Neuronal stem cell (in vitro differentiated cells): ENCODE data around the gene RUVBL1.
A peak's percentile ranks its signal among the peaks of the same experiment; 100 is the strongest.

ENCODE experiments used
- DNase-seq: peaks from one replicate; pipeline ENCODE4 v3.0.0-alpha.2; 2013; ENCODE audit warnings: low spot score
- H2AFZ ChIP-seq: one replicate; pipeline ENCODE4 v1.6.1; 2013; ENCODE audit warnings: mild to moderate bottlenecking, low read length, inconsistent platforms
- H2AK5ac ChIP-seq: 2 replicates; pipeline ENCODE4 v1.6.1; 2013; ENCODE audit warnings: low read depth, mild to moderate bottlenecking, inconsistent platforms, low read length, moderate library complexity, mixed read lengths
- H2BK120ac ChIP-seq: 2 replicates; pipeline ENCODE4 v1.6.1; 2013; ENCODE audit warnings: low read depth, mild to moderate bottlenecking, inconsistent platforms, low read length, moderate library complexity, mixed read lengths
- H2BK12ac ChIP-seq: one replicate; pipeline ENCODE4 v1.6.1; 2013; ENCODE audit warnings: low read length, inconsistent platforms
- H2BK15ac ChIP-seq: 2 replicates; pipeline ENCODE4 v1.6.1; 2013; ENCODE audit warnings: mild to moderate bottlenecking, low read length, inconsistent platforms, mixed read lengths
- H2BK5ac ChIP-seq: one replicate; pipeline ENCODE4 v1.6.1; 2013; ENCODE audit warnings: inconsistent platforms, mild to moderate bottlenecking, low read length, moderate library complexity
- H3K14ac ChIP-seq: one replicate; pipeline ENCODE4 v1.6.1; 2013; ENCODE audit warnings: low read length, inconsistent platforms
- H3K18ac ChIP-seq: 2 replicates; pipeline ENCODE4 v1.6.1; 2013; ENCODE audit warnings: low read length, inconsistent platforms
- H3K23ac ChIP-seq: 2 replicates; pipeline ENCODE4 v1.6.1; 2013; ENCODE audit warnings: low read depth, mild to moderate bottlenecking, mixed read lengths, low read length, inconsistent platforms; ENCODE audit not compliant: poor library complexity
- H3K27ac ChIP-seq: replicated peaks from 3 replicates; pipeline ENCODE4 v1.5.1; 2013; ENCODE audit warnings: low read length, inconsistent platforms
- H3K27me3 ChIP-seq, 3 experiments: 2 replicates each; pipeline ENCODE4 v1.6.1; 2013; ENCODE audit warnings: low read length in 3 of 3, mild to moderate bottlenecking in 2 of 3, inconsistent platforms in 1 of 3, low read depth in 1 of 3, mixed read lengths in 1 of 3, moderate library complexity in 1 of 3; ENCODE audit not compliant: control insufficient read depth in 3 of 3, insufficient read depth in 3 of 3
- H3K36me3 ChIP-seq, 2 donors: replicated peaks in 1 of 2; 2 replicates each; pipeline ENCODE4 v1.6.1; 2013; ENCODE audit warnings: low read length in 2 of 2; ENCODE audit not compliant: control insufficient read depth in 2 of 2, insufficient read depth in 2 of 2
- H3K4ac ChIP-seq: 2 replicates; pipeline ENCODE4 v1.6.1; 2013; ENCODE audit warnings: inconsistent platforms, mild to moderate bottlenecking, low read length, moderate library complexity
- H3K4me1 ChIP-seq, 2 donors: 1 replicate in 1 of 2; 2 replicates in 1 of 2; pipeline ENCODE4 v1.6.1; 2013; ENCODE audit warnings: low read length in 2 of 2, low read depth in 1 of 2; ENCODE audit not compliant: control insufficient read depth in 2 of 2, insufficient read depth in 1 of 2
- H3K4me2 ChIP-seq: one replicate; pipeline ENCODE4 v1.6.1; 2013; ENCODE audit warnings: mild to moderate bottlenecking, low read length, inconsistent platforms; ENCODE audit not compliant: insufficient read depth, poor library complexity, severe bottlenecking
- H3K4me3 ChIP-seq, 2 donors: 2 replicates each; pipeline ENCODE4 v1.5.1; 2013; ENCODE audit warnings: low read length in 2 of 2, mild to moderate bottlenecking in 2 of 2, inconsistent platforms in 1 of 2, moderate library complexity in 1 of 2
- H3K79me1 ChIP-seq: one replicate; pipeline ENCODE4 v1.6.1; 2013; ENCODE audit warnings: low read depth, mild to moderate bottlenecking, inconsistent platforms, low read length, moderate library complexity
- H3K9ac ChIP-seq: one replicate; pipeline ENCODE4 v1.6.1; 2013; ENCODE audit warnings: mild to moderate bottlenecking, low read depth, low read length, inconsistent platforms; ENCODE audit not compliant: poor library complexity
- H3K9me3 ChIP-seq, 2 donors: replicated peaks in 1 of 2; 2 replicates each; pipeline versions ENCODE3 to v1.6.1; 2013; ENCODE audit warnings: low read length in 2 of 2, mild to moderate bottlenecking in 2 of 2, inconsistent platforms in 1 of 2, low read depth in 1 of 2, mixed read lengths in 1 of 2, moderate library complexity in 1 of 2; ENCODE audit not compliant: control insufficient read depth in 2 of 2, insufficient read depth in 1 of 2
- H4K8ac ChIP-seq: one replicate; pipeline ENCODE4 v1.6.1; 2013; ENCODE audit warnings: low read depth, mild to moderate bottlenecking, inconsistent platforms, low read length, moderate library complexity
- H4K91ac ChIP-seq: one replicate; pipeline ENCODE4 v1.6.1; 2013; ENCODE audit warnings: low read length, low read depth, mild to moderate bottlenecking, inconsistent platforms; ENCODE audit not compliant: poor library complexity
- WGBS, 2 donors: extraction: QIAGEN DNeasy Blood & Tissue Kit; methylation state at CpG; one replicate each; pipeline ENCODE4 v1.1.7; 2013; ENCODE audit warnings: missing lambda C conversion rate in 2 of 2, mixed read lengths in 1 of 2; ENCODE audit not compliant: insufficient read length in 2 of 2, insufficient replicate concordance in 1 of 2; ENCODE audit errors: extremely low coverage in 2 of 2; 5-methylcytosine and 5-hydroxymethylcytosine counted together

RUVBL1 gene

GRCh38 chr3:128122013-128122412 lies 1.6 kb downstream of the RUVBL1 start:
- Histone ChIP-seq H3K4me1 (peaks cover 5 to 8% of the 10 kb centered on the region in 2 donors), H3K9ac (no peak overlapping the region), H3K79me1 (no peaks in the 10 kb centered on the region), H3K9me3 (no peaks in the 10 kb centered on the region), H2BK120ac (no peak overlapping the region), H3K4me2 (no peak overlapping the region), H2BK15ac (no peak overlapping the region), H3K4ac (no peak overlapping the region), H3K36me3 (peaks cover 0 to 39% of the 10 kb centered on the region in 2 donors), H2AFZ (no peak overlapping the region), H2BK12ac (no peak overlapping the region), H3K27ac (no peak overlapping the region), H3K27me3 (no peaks in the 10 kb centered on the region), H3K4me3 (peak overlapping the region in 1 of 2 donors; percentile 89), H2AK5ac (no peak overlapping the region), H4K8ac (no peak overlapping the region), H2BK5ac (no peak overlapping the region), H3K23ac (no peak overlapping the region), H4K91ac (no peak overlapping the region), H3K18ac (no peak overlapping the region), H3K14ac (no peak overlapping the region)
- no CpG with 5 or more reads among the region's 1 CpG for WGBS, 2 donors
- DNase-seq = no peak

GRCh38 chr3:128113817-128114794 lies 9.5 kb downstream of the RUVBL1 start:
- H3K18ac ChIP-seq = no peak overlapping the region
- no peaks in the 10 kb centered on the region for H3K27me3 ChIP-seq
- no peak overlapping the region for H2AK5ac ChIP-seq
- H3K36me3 ChIP-seq = peaks cover 22 to 94% of the 10 kb centered on the region in 2 donors
- no peaks in the 10 kb centered on the region for H3K79me1 ChIP-seq
- DNase-seq = no peak
- no peak overlapping the region for H3K14ac ChIP-seq
- no peak overlapping the region for H3K27ac ChIP-seq
- no peak overlapping the region for H3K23ac ChIP-seq
- H3K4me1 ChIP-seq = no peaks in the 10 kb centered on the region
- no peak overlapping the region for H3K9ac ChIP-seq
- H2BK12ac ChIP-seq = no peak overlapping the region
- no peak overlapping the region for H3K4me3 ChIP-seq
- H3K9me3 ChIP-seq = no peaks in the 10 kb centered on the region
- no peak overlapping the region for H4K8ac ChIP-seq
- no peak overlapping the region for H4K91ac ChIP-seq
- no peak overlapping the region for H3K4me2 ChIP-seq
- H2BK15ac ChIP-seq = no peak overlapping the region
- H2AFZ ChIP-seq = no peak overlapping the region
- WGBS, 2 donors = no CpG with 5 or more reads among the region's 9 CpGs
- no peak overlapping the region for H2BK5ac ChIP-seq
- no peak overlapping the region for H2BK120ac ChIP-seq
- H3K4ac ChIP-seq = no peak overlapping the region

- no peak overlapping the region for H3K27ac ChIP-seq
- no CpG with 5 or more reads among the region's 7 CpGs for WGBS, 2 donors
- DNase-seq = no peak
Measured at GRCh38 chr3:128112357-128112968, 11.1 kb downstream of the RUVBL1 start.

GRCh38 chr3:128111147-128111546 lies 12.5 kb downstream of the RUVBL1 start:
- no peaks in the 10 kb centered on the region for H3K9me3 ChIP-seq
- no peak overlapping the region for H2BK12ac ChIP-seq
- H3K9ac ChIP-seq = no peak overlapping the region
- no peak overlapping the region for H3K23ac ChIP-seq
- no peak overlapping the region for H3K4me3 ChIP-seq
- H2AK5ac ChIP-seq = no peak overlapping the region
- H3K36me3 ChIP-seq = peaks cover 27 to 86% of the 10 kb centered on the region in 2 donors
- no peak overlapping the region for H4K91ac ChIP-seq
- no peak overlapping the region for H2BK15ac ChIP-seq
- WGBS, 2 donors = no CpG with 5 or more reads among the region's 5 CpGs
- H2BK5ac ChIP-seq = no peak overlapping the region
- H3K14ac ChIP-seq = no peak overlapping the region
- H3K4me2 ChIP-seq = no peak overlapping the region
- no peak overlapping the region for H3K27ac ChIP-seq
- no peak for DNase-seq
- H3K18ac ChIP-seq = no peak overlapping the region
- no peaks in the 10 kb centered on the region for H3K4me1 ChIP-seq
- no peak overlapping the region for H2AFZ ChIP-seq
- H4K8ac ChIP-seq = no peak overlapping the region
- H2BK120ac ChIP-seq = no peak overlapping the region
- H3K79me1 ChIP-seq = no peaks in the 10 kb centered on the region
- H3K4ac ChIP-seq = no peak overlapping the region
- H3K27me3 ChIP-seq = no peaks in the 10 kb centered on the region

More at GRCh38 chr3:128112357-128112968, 11.1 kb downstream of the RUVBL1 start:
- no peak overlapping the region for H3K4me3 ChIP-seq
- H3K4me2 ChIP-seq = no peak overlapping the region
- no peak overlapping the region for H2AK5ac ChIP-seq
- H3K4me1 ChIP-seq = no peaks in the 10 kb centered on the region
- H3K14ac ChIP-seq = no peak overlapping the region
- H3K18ac ChIP-seq = no peak overlapping the region
- H3K27me3 ChIP-seq = no peaks in the 10 kb centered on the region
- no peak overlapping the region for H3K9ac ChIP-seq
- H2BK5ac ChIP-seq = no peak overlapping the region
- no peaks in the 10 kb centered on the region for H3K79me1 ChIP-seq
- H3K9me3 ChIP-seq = no peaks in the 10 kb centered on the region
- no peak overlapping the region for H2BK12ac ChIP-seq
- no peak overlapping the region for H4K91ac ChIP-seq
- no peak overlapping the region for H3K23ac ChIP-seq
- H2BK120ac ChIP-seq = no peak overlapping the region
- H2AFZ ChIP-seq = no peak overlapping the region
- no peak overlapping the region for H3K4ac ChIP-seq
- H4K8ac ChIP-seq = no peak overlapping the region
- no peak overlapping the region for H2BK15ac ChIP-seq
- H3K36me3 ChIP-seq = peaks cover 22 to 91% of the 10 kb centered on the region in 2 donors
